Cardiac atrium fibroblast (primary cell): ENCODE measurements around the gene CSNK1G1. TPM values are rescaled to one million over a fixed set of nuclear protein-coding genes. Genes with fewer than 3 reads are reported as not detected.

Experiments used
- total RNA-seq: library from RNA; depleted of rRNA; stranded (reverse); fragments of >200 nt; gene quantifications from 2 replicates; pipeline ENCODE4 v1.2.3, GENCODE V29; 2015

Gene CSNK1G1
- 9.4 and 10.7 TPM in 2 replicates for total RNA-seq

DNA sequence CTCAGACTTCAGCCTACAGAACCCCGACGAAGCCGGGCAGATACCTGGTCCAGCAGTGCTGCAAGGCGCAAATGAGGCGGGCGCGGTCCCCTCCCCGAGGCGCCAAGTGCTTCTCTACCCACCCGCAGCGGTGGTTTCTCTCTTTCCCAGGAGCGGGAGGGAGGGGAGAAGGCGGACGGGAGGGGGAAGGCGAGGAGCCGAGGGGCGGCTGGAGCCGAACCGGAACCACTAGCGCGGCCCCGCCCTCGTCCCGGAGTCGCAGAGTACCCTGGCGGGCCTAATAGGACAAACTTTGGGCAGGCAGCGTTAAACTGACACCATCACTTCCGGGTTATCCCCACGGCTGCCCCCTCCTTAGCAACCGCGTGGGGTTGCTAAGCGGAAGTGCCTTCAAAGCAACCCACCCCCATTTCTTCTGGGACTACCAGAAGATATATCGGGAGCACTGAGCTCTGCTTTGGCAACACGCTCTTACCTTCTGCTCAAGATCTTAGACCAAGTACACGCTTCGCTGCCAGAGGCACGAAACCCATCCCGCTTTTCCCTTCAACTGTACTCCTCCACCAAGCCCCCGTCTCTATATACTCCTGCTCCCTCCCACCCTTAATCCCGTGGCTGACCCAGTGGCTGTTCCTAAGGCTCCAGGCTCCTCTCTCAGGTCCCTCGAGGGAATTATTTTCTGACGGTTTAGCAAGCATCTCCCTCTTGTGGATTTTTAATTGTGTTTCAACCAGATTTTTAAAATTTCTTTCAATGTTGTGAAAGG, at the start of gene CSNK1G1:
Gene CSNK1G1, minus strand, starts transcription at position 230 of the 766 bp plus-strand sequence. CDS start 55,674 bp downstream, outside the sequence.

DNA sequence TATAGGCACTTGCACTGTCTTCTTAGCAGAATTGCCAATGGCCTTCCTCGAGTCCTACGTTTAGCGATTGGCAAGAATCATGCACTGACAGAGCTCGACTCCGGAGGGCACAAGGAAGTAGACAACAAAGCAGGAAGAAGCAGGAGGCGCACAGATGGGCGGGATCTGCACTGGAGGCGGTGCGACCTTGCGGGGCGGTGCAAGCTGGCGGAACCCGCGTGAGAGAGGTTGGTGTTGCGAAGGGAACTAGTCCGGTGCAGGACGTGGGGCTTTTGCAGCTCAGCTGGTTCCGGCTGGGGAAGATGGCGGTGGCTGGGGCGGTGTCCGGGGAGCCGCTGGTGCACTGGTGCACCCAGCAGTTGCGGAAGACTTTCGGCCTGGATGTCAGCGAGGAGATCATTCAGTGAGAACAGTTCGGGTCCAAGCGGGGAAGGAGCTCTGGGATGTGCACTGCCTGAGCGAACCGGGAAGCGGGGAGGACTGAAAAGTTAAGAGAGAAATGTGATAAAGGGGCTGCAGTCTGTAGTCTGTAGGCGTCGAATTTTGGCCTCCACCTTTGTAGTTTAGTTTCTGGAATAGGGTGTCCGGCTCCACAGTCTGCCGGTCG, 31.7 kb upstream of the CSNK1G1 start, which contains the start of gene TRIP4:
Gene TRIP4, plus strand, starts transcription at position 275 of the 607 bp plus-strand sequence. Its CDS starts 28 bp downstream, at position 303.

DNA sequence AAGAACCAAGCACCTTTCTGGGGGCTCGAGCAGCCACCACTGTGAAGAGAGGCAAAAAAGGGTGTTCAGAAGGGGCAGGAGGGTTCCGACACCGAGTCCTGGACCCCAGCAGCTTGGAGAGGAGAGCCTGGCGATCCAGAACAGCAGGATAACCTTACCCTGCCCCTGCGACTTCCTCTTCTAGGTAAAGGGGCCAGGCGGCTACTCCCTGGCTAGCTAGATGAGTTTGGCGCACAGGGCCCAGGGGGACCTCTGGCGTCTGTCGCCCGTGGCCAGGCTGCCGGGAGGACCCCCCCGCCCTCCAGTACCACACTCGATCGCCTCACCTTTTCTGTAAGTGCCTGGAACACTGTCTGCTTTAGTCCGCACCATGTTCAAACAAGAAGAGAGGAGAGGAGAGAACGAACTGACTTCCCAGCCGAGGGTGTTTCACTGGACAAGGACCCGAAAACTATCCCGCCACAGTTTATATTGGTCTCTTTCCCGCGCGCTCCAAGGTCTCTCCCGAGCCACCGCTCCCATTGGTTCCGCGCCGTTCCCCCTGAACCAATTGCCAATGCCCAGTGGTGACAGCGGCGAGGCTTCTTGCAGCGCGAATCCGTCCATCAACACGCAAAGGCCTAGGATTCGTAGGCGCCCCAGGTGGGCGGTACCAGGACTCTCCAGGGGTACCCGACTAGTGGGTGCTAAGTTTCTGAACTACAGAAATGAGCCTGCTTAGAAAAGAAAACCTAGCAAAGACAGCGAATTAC, 25.2 kb upstream of the CSNK1G1 start, which contains the start of gene PCLAF:
Gene PCLAF, minus strand, starts transcription at position 442 of the 752 bp plus-strand sequence. Its CDS starts 70 bp downstream, at position 372.

GRCh38 chr15:64162869-64163658, 192.9 kb downstream of the CSNK1G1 start, which contains the start of gene PPIB:
PPIB (minus strand) TSS chr15:64163022; CDS start chr15:64162986, 36 bp downstream.

DNA sequence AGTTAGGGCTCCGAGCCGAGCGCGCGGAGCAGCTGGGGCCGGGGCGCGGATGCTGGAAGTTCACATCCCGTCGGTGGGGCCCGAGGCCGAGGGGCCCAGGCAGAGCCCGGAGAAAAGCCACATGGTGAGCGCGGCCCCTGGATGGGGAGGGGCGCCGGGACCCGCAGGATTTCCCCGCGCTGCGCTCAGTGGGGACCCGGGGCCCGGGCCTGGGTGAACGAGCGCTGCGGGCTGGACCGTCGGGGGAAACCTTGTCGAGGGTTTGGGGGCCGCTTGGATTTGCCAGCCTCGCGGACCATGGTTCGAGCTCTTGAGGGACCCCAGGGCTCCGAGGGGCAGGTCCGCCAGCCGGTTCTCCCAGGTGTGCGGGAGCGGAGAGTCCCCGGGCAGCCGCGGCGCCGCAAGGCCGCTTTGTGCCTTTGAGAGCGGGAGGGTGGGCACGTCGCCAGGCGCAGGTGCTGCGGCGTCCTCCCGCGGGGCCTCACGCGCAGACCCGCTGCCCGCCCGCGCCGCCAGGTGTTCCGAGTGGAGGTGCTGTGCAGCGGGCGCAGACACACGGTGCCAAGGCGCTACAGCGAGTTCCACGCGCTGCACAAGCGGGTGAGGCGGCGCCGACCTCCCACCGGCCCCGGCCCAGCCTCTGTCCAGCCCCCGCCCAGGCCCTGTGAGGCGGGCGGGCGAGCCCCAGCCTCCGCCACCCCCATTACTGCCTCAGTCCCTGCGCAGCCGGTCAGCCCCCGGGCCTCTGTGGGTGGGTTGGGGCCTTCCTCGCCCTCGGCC, 204.1 kb downstream of the CSNK1G1 start, which contains the start of gene SNX22:
Gene SNX22, plus strand, starts transcription at position 5 of the 780 bp plus-strand sequence. Its CDS starts 45 bp downstream, at position 50.

Other genes starting within 250 kb of the CSNK1G1 start
- gene SNX22, start 204.4 kb downstream of the CSNK1G1 start, total RNA-seq, result under 0.01 TPM in 1 of 2 replicates, not detected in the other
- 958 and 1,197 TPM in 2 replicates for gene PPIB, start 193.2 kb downstream of the CSNK1G1 start, total RNA-seq
- gene PCLAF, start 25.3 kb upstream of the CSNK1G1 start, total RNA-seq, result 16.2 and 17.1 TPM in 2 replicates
- 6.5 and 16.1 TPM in 2 replicates for gene TRIP4, start 31.7 kb upstream of the CSNK1G1 start, total RNA-seq
- gene ZNF609, start 104.4 kb upstream of the CSNK1G1 start, total RNA-seq, result 13.0 and 18.3 TPM in 2 replicates